Fibroblast of pulmonary artery (primary cell): ENCODE data around the gene KCNIP4.

Source experiments
- DNase-seq: peaks from one replicate; pipeline ENCODE4 v3.0.0-alpha.2; 2010; ENCODE audit warnings: low read depth
- H3K4me3 ChIP-seq: replicated peaks from 2 replicates; pipeline ENCODE4 v1.5.1; 2011; ENCODE audit warnings: low read depth, mild to moderate bottlenecking, control low read depth, low read length, moderate library complexity
- TF ChIP-seq, protein P1 (sequence below): IDR thresholded peaks from 2 replicates; pipeline ENCODE4 v1.5.1; 2011; ENCODE audit warnings: mild to moderate bottlenecking, control low read depth, low read length, inconsistent platforms; ENCODE audit errors: missing control alignments

The KCNIP4 gene

DNA sequence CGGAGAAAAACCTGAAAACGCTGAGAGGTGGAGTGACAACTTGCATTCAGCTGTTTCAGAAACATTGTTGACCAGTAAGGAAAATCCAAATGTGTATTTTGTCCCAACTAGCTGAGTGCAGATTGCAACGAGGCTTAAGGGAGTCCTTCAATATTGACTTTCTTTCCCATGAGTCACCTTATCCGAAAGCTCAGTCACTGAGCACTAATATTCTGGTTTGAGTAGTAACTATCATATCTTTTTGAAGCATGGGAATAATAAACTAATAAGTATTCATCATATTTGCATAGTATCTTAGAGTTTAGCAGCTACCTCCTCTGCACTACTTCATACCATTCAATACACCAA lies 644.1 kb downstream of the KCNIP4 start:
- no peak overlapping the region for H3K4me3 ChIP-seq
- DNase-seq, result no peak
- TF ChIP-seq, protein P1, sequence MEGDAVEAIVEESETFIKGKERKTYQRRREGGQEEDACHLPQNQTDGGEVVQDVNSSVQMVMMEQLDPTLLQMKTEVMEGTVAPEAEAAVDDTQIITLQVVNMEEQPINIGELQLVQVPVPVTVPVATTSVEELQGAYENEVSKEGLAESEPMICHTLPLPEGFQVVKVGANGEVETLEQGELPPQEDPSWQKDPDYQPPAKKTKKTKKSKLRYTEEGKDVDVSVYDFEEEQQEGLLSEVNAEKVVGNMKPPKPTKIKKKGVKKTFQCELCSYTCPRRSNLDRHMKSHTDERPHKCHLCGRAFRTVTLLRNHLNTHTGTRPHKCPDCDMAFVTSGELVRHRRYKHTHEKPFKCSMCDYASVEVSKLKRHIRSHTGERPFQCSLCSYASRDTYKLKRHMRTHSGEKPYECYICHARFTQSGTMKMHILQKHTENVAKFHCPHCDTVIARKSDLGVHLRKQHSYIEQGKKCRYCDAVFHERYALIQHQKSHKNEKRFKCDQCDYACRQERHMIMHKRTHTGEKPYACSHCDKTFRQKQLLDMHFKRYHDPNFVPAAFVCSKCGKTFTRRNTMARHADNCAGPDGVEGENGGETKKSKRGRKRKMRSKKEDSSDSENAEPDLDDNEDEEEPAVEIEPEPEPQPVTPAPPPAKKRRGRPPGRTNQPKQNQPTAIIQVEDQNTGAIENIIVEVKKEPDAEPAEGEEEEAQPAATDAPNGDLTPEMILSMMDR, result no peak

DNA sequence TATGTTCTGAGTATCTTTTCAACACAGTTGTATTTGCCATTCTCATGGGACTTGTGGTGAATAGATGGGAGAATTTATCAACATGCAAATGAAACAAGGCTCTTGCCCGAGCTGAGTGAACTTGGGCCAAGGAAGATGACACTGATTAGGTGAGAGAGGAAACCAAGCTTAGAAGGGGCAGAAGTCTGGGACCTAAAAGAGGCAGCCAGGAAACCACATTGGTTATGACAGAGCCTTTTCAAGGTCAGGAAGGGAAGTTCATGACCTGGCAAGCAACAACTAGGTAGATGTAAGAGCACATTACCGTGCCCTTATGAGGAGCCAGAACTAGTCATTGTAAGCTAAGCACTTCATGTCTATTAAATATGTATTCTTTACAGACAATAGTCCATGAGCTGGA lies 658.0 kb downstream of the KCNIP4 start:
- H3K4me3 ChIP-seq, result no peak overlapping the region
- TF ChIP-seq, protein P1, result no peak
- no peak for DNase-seq

DNA sequence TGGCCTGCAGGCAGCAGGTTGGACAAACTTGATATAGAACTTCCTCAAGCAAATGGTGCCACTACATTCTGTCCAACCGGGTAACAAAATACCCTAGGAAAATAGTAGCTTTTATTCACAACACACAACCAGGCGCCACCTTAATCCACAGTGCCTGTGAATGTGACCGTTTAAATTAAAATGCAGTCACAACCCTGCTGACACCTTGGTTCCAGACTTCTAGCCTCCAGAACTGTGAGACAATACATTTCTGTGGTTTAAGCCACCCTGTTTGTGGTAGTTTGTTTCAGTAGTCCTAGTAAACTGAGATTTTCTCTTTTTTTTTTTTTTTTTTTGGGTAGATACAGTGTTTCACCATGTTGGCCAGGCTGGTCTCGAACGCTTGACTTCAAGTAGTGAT lies 672.5 kb downstream of the KCNIP4 start:
- TF ChIP-seq, protein P1, result no peak
- H3K4me3 ChIP-seq, result no peak overlapping the region
- no peak for DNase-seq

DNA sequence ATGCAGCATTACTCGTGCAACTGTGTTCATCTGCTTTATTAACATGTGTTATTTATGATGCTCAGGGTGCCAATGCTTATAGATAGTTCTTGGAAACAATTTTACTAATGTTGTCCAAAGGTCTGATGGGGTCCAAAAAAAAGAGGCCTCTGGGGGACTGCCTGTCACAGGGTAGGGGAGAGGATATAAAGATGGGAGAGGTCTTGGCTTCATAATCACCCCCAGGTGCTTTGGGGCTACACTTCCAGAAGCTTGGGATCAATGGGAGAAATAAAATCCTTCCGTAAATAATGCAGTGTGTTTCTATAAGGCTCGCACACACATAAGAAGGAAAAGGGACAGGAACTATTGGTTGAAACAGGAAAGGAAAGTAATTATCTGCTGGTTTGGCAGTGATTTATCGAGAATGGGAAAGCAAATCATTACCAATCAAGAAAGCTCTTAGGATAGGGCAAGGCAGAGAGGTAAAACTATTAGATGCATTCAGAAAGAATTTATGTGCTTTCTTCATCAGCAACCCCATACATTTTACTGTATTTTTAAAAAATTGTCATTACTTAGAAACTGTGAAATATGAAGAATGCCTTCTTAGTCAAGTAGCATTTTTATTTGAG lies 677.0 kb downstream of the KCNIP4 start:
- H3K4me3 ChIP-seq, result no peak overlapping the region
- TF ChIP-seq, protein P1, result no peak
- DNase-seq, result no peak

DNA sequence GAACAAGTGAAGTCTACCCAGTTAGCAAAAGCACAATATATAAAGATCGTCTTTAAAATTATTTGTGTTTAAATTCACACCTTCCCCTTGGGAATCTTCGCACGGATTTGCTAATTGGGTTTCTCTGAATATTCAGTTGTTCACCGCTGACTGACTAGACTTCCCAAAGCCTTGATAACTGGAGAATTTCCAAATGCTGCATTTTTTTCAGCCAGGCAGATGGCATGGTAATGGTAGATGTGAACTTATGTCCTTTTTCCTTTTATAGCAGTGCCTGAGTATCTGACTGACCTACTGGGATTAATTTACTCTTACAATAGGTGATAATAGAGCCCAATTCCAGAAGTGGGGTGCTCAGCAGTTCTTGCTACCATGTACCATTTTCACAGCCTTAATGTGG lies 700.2 kb downstream of the KCNIP4 start:
- no peak for DNase-seq
- TF ChIP-seq, protein P1, result no peak

DNA sequence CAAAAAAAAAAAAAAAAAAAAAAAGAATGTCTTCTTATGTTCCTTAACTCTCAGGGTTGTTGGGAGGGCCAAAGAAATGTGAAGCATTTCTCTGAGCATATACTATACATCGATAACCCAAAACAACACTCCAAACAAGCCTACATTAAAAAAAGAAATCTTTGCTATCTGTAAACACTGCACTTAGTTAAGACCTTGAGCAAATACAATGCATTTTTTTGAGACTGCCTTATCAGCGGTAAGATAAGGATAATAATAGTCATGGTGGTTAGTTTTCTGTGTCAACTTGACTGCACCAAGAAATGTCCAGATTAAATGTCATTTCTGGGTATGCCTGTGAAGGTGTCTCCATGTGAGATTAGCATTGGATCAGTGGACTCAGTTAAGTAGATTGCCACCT lies 706.4 kb downstream of the KCNIP4 start:
- H3K4me3 ChIP-seq, result no peak overlapping the region
- TF ChIP-seq, protein P1, result no peak
- no peak for DNase-seq

More for the DNA sequence above, 700.2 kb downstream of the KCNIP4 start:
- no peak overlapping the region for H3K4me3 ChIP-seq
